ENCODE measurements around the gene PTPRD. TPM values are rescaled to one million over a fixed set of nuclear protein-coding genes. Genes with fewer than 3 reads are reported as not detected.
A peak's percentile ranks its signal among the peaks of the same experiment; 100 is the strongest.

PTPRD gene
- total and polyA plus RNA-seq, 7 experiments from 2014 or later: 0.71 TPM; not detected in 6

DNA sequence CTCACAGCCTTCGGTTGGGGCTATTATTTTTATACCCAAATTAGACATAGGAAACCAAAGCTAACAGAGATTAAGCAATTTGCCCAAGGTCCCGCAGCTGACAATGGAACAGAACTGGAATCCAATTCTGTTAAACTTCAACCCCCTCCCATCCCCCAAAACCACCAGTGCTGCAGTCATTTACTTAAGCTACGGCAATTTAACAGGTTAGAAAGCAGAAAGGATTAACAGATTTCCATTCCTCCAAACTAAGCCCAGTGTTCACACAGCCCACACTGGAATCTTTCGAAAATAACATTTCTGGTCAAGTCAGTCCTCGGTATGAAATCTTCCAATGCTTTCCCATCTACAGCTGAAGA, 1790.2 kb downstream of the PTPRD start:
- no peak overlapping the region for H3K27ac Mint-ChIP-seq
- CTCF ChIA-PET: no interaction called here

DNA sequence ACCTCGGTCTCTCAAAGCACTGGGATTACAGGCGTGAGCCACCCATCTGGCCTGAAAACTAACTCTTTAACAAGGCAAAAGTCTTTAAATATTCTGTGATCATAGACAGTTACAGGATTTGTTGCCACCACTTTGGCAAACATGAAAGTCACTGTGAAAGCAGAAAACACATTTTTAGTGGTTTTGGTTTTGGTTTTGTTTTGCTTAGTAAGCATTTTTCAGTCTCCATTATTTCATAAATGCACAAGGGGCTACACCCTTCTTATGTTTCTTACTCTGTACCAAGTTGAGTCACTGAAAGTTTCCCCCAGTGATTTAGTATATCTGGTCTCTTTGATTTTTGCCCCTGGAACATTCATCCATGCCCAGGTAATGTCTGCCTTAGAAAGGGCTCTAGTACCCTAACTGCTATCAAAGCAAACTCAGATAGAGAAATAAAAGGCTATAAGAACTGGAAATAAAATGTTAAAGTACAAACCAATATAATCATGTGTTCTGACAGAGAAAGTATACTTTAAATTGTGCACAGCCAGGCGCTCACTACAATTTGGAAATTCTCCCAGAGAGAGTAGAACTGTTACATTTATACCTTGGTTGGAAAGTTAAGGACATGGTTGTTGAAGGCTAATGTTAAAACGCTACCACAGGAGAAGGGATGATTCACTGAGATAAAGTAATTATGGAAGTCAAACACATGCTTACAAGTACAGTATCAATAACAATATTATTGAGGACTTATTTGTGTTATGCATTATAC, 1790.7 kb downstream of the PTPRD start:
- H3K9me3 ChIP-seq (ENCODE audit: control insufficient read depth in 2 of 3, low read length in 3 of 3): no peaks in the 10 kb centered on the region
- no peak overlapping the region for H3K4me3 Mint-ChIP-seq
- H3K27ac Mint-ChIP-seq: peak overlapping the region in 1 of 9 donors; percentile 52
- CTCF ChIA-PET: no interaction called here
- H3K4me3 ChIP-seq (ENCODE audit: low read length): no peak overlapping the region
- H3K4me1 Mint-ChIP-seq: peaks cover 0 to 8% (median 0%) of the 10 kb centered on the region in 7 donors
- DNase-seq: no peak
- POLR2A ChIA-PET: no interaction called here
- H3K36me3 Mint-ChIP-seq: no peaks in the 10 kb centered on the region
- H3K27me3 Mint-ChIP-seq: peaks cover 0 to 4% (median 0%) of the 10 kb centered on the region in 5 donors
- H3K9me3 Mint-ChIP-seq: peaks cover 0 to 21% (median 0%) of the 10 kb centered on the region in 11 donors
- no peak for ATAC-seq
- H3K4me1 ChIP-seq (ENCODE audit: control insufficient read depth in 2 of 2, insufficient read depth in 2 of 2, low read length in 2 of 2): no peaks in the 10 kb centered on the region
- intact Hi-C loops (cut with micrococcal nuclease): no loop called here
- H3K27me3 ChIP-seq (ENCODE audit: control insufficient read depth in 2 of 2, insufficient read depth in 2 of 2, low read length in 2 of 2): no peaks in the 10 kb centered on the region
- no peak overlapping the region for H3K27ac ChIP-seq (ENCODE audit: low read depth, low read length)
- no peaks in the 10 kb centered on the region for H3K36me3 ChIP-seq (ENCODE audit: control insufficient read depth in 2 of 3, insufficient read depth in 3 of 3, low read length in 3 of 3)

More for the DNA sequence above, 1790.2 kb downstream of the PTPRD start:
- H3K27me3 Mint-ChIP-seq: peaks cover 0 to 4% (median 0%) of the 10 kb centered on the region in 5 donors
- intact Hi-C loops (cut with micrococcal nuclease): no loop called here
- Histone ChIP-seq H3K9me3 (ENCODE audit: control insufficient read depth in 2 of 3, low read length in 3 of 3) (no peaks in the 10 kb centered on the region), H3K4me3 (ENCODE audit: low read length) (no peak overlapping the region), H3K27ac (ENCODE audit: low read depth, low read length) (no peak overlapping the region), H3K4me1 (ENCODE audit: control insufficient read depth in 2 of 2, insufficient read depth in 2 of 2, low read length in 2 of 2) (no peaks in the 10 kb centered on the region), H3K36me3 (ENCODE audit: control insufficient read depth in 2 of 3, insufficient read depth in 3 of 3, low read length in 3 of 3) (no peaks in the 10 kb centered on the region), H3K27me3 (ENCODE audit: control insufficient read depth in 2 of 2, insufficient read depth in 2 of 2, low read length in 2 of 2) (no peaks in the 10 kb centered on the region)
- POLR2A ChIA-PET: no interaction called here
- DNase-seq (no peak), ATAC-seq (no peak)
- H3K4me1 Mint-ChIP-seq: peaks cover 0 to 8% (median 0%) of the 10 kb centered on the region in 7 donors
- H3K4me3 Mint-ChIP-seq: no peak overlapping the region
- H3K36me3 Mint-ChIP-seq: no peaks in the 10 kb centered on the region
- peaks cover 0 to 22% (median 0%) of the 10 kb centered on the region in 11 donors for H3K9me3 Mint-ChIP-seq

DNA sequence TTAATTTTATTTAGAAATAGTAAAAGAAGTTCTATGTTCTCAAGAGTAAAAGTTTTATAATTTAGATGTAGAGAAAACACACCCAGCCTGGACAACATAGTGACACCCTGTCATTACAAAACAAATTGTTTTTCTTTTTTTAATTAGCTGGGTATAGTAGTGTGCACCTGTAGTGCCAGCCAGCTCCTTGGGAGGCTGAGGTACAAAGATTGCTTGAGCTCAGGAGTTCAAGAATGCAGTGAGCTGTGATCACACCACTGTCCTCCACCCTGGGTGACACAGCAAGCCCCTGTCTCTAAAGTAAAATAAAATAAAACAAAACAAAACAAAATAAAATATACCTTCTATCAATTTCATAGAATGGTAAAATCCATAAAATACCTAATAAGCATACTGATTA, 1795.5 kb downstream of the PTPRD start:
- peaks cover 0 to 12% (median 0%) of the 10 kb centered on the region in 11 donors for H3K9me3 Mint-ChIP-seq

DNA sequence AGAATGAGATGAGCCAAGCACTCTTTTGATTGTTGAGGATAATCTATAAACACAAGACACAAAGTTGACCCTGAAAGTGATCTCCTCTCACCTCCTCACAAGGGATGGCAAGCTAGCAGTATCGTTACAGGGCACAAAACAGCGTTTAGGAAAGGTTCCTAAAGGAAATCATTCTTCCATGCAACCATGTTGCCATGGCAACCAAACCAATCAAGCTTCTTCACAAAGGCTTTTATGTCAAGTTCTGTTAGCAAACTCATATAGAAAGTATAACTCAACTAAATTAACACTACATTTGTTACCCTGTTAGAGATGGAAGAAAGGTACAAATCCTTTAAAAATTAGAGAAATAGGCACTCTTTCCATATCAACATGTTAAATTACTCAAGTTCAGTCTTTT, 1796.4 kb downstream of the PTPRD start:
- Histone ChIP-seq H3K36me3 (ENCODE audit: control insufficient read depth in 2 of 3, insufficient read depth in 3 of 3, low read length in 3 of 3) (no peaks in the 10 kb centered on the region), H3K4me3 (ENCODE audit: low read length) (no peak overlapping the region), H3K4me1 (ENCODE audit: control insufficient read depth in 2 of 2, insufficient read depth in 2 of 2, low read length in 2 of 2) (no peaks in the 10 kb centered on the region), H3K9me3 (ENCODE audit: control insufficient read depth in 2 of 3, low read length in 3 of 3) (no peaks in the 10 kb centered on the region), H3K27ac (ENCODE audit: low read depth, low read length) (no peak overlapping the region), H3K27me3 (ENCODE audit: control insufficient read depth in 2 of 2, insufficient read depth in 2 of 2, low read length in 2 of 2) (no peaks in the 10 kb centered on the region)
- CTCF ChIA-PET: no interaction called here
- POLR2A ChIA-PET: no interaction called here
- intact Hi-C loops (cut with micrococcal nuclease): no loop called here
- peaks cover 0 to 3% (median 0%) of the 10 kb centered on the region in 7 donors for H3K4me1 Mint-ChIP-seq
- ATAC-seq: no peak
- no peak overlapping the region for H3K27ac Mint-ChIP-seq
- H3K27me3 Mint-ChIP-seq: peaks cover 0 to 4% (median 0%) of the 10 kb centered on the region in 5 donors
- H3K4me3 Mint-ChIP-seq: no peak overlapping the region
- H3K9me3 Mint-ChIP-seq: peaks cover 0 to 12% (median 0%) of the 10 kb centered on the region in 11 donors
- no peaks in the 10 kb centered on the region for H3K36me3 Mint-ChIP-seq
- DNase-seq: no peak

More for the DNA sequence above, 1795.5 kb downstream of the PTPRD start:
- ATAC-seq (no peak), DNase-seq (no peak)
- CTCF ChIA-PET: no interaction called here
- no peaks in the 10 kb centered on the region for H3K4me1 ChIP-seq (ENCODE audit: control insufficient read depth in 2 of 2, insufficient read depth in 2 of 2, low read length in 2 of 2)
- H3K27ac ChIP-seq (ENCODE audit: low read depth, low read length): no peak overlapping the region
- no peak overlapping the region for H3K4me3 Mint-ChIP-seq
- POLR2A ChIA-PET: no interaction called here
- peaks cover 0 to 8% (median 0%) of the 10 kb centered on the region in 7 donors for H3K4me1 Mint-ChIP-seq
- no peaks in the 10 kb centered on the region for H3K9me3 ChIP-seq (ENCODE audit: control insufficient read depth in 2 of 3, low read length in 3 of 3)
- H3K36me3 ChIP-seq (ENCODE audit: control insufficient read depth in 2 of 3, insufficient read depth in 3 of 3, low read length in 3 of 3): no peaks in the 10 kb centered on the region
- no peaks in the 10 kb centered on the region for H3K27me3 ChIP-seq (ENCODE audit: control insufficient read depth in 2 of 2, insufficient read depth in 2 of 2, low read length in 2 of 2)
- no peaks in the 10 kb centered on the region for H3K36me3 Mint-ChIP-seq
- intact Hi-C loops (cut with micrococcal nuclease): no loop called here
- no peak overlapping the region for H3K4me3 ChIP-seq (ENCODE audit: low read length)
- H3K27me3 Mint-ChIP-seq: peaks cover 0 to 4% (median 0%) of the 10 kb centered on the region in 5 donors
- no peak overlapping the region for H3K27ac Mint-ChIP-seq

DNA sequence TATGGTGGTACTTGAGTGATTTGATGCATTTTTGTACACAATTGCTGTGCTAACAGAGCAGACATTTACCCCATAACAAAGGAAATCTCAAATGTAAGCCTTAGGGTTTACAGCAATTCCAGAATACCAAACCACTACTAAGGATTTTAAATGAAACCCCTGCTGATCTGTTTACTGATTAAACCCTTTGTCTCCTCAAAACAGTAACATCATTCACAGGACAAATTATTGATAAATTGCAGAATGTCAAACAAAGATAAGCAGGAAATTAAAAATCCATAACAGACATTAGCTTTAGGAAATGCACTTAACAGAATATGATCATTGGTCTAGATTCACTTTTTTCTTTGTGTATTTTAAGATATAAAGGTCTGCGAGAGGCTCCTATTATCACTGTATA, 1796.9 kb downstream of the PTPRD start:
- no peak overlapping the region for H3K4me3 Mint-ChIP-seq
- no peak overlapping the region for H3K27ac Mint-ChIP-seq
- H3K27me3 Mint-ChIP-seq: peaks cover 0 to 4% (median 0%) of the 10 kb centered on the region in 5 donors
- DNase-seq: no peak
- H3K4me1 Mint-ChIP-seq: no peaks in the 10 kb centered on the region
- ChIA-PET POLR2A (no interaction called here), CTCF (no interaction called here)
- H3K9me3 Mint-ChIP-seq: peaks cover 0 to 8% (median 0%) of the 10 kb centered on the region in 11 donors
- no peak for ATAC-seq
- intact Hi-C loops (cut with micrococcal nuclease): no loop called here
- H3K36me3 Mint-ChIP-seq: no peaks in the 10 kb centered on the region
- H3K4me3 ChIP-seq (ENCODE audit: low read length): no peak overlapping the region
- no peaks in the 10 kb centered on the region for H3K36me3 ChIP-seq (ENCODE audit: control insufficient read depth in 2 of 3, insufficient read depth in 3 of 3, low read length in 3 of 3)
- H3K27me3 ChIP-seq (ENCODE audit: control insufficient read depth in 2 of 2, insufficient read depth in 2 of 2, low read length in 2 of 2): no peaks in the 10 kb centered on the region
- H3K27ac ChIP-seq (ENCODE audit: low read depth, low read length): no peak overlapping the region
- H3K4me1 ChIP-seq (ENCODE audit: control insufficient read depth in 2 of 2, insufficient read depth in 2 of 2, low read length in 2 of 2): no peaks in the 10 kb centered on the region
- H3K9me3 ChIP-seq (ENCODE audit: control insufficient read depth in 2 of 3, low read length in 3 of 3): no peaks in the 10 kb centered on the region

DNA sequence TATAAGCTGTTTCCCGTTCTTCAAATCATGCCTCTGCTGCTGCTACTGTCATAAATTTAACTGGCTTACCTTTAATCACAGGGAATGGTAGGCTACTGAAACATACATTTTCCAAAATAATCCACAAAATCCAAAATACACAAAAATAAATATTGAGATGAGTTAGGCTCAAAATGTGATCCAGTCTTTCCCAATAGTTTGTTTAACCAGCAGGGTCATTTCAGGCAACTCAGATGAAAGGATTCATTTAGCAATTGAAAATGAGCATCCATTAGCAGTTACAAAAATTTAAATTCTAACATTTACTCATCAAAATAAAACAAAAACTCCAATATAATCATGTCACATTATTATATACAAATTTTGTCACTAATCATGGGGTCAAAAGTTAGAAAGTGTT, 1797.6 kb downstream of the PTPRD start:
- intact Hi-C loops (cut with micrococcal nuclease): no loop called here
- H3K27ac Mint-ChIP-seq: no peak overlapping the region
- peaks cover 0 to 4% (median 0%) of the 10 kb centered on the region in 5 donors for H3K27me3 Mint-ChIP-seq
- peaks cover 0 to 4% (median 0%) of the 10 kb centered on the region in 11 donors for H3K9me3 Mint-ChIP-seq
- H3K4me3 Mint-ChIP-seq: no peak overlapping the region
- Histone ChIP-seq H3K36me3 (ENCODE audit: control insufficient read depth in 2 of 3, insufficient read depth in 3 of 3, low read length in 3 of 3) (no peaks in the 10 kb centered on the region), H3K4me1 (ENCODE audit: control insufficient read depth in 2 of 2, insufficient read depth in 2 of 2, low read length in 2 of 2) (no peaks in the 10 kb centered on the region), H3K4me3 (ENCODE audit: low read length) (no peak overlapping the region), H3K27me3 (ENCODE audit: control insufficient read depth in 2 of 2, insufficient read depth in 2 of 2, low read length in 2 of 2) (no peaks in the 10 kb centered on the region), H3K9me3 (ENCODE audit: control insufficient read depth in 2 of 3, low read length in 3 of 3) (no peaks in the 10 kb centered on the region), H3K27ac (ENCODE audit: low read depth, low read length) (no peak overlapping the region)
- ATAC-seq (no peak), DNase-seq (no peak)
- H3K4me1 Mint-ChIP-seq: no peaks in the 10 kb centered on the region
- ChIA-PET CTCF (no interaction called here), POLR2A (no interaction called here)
- H3K36me3 Mint-ChIP-seq: no peaks in the 10 kb centered on the region

DNA sequence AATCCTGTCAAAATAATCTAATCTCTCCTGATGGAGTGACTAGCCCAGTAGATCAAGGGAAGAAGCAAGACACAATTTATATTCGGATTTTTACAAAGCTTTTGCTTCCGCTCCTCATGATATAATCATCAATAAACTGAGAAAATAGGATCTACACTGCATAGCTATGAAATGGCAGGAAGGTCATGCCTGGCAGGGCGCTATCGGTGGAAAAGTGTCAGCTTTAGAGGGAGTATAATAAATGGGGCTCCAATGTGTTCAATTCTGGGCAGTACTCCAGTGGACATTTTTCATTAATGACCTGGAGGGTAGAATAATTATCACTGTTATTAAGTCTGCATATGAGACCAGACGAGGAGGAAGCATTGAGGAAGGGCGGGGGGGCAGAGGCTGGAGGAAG, 1799.9 kb downstream of the PTPRD start:
- Mint-ChIP-seq H3K4me1 (no peaks in the 10 kb centered on the region), H3K36me3 (no peaks in the 10 kb centered on the region), H3K9me3 (peaks cover 0 to 4% (median 0%) of the 10 kb centered on the region in 11 donors), H3K4me3 (no peak overlapping the region), H3K27me3 (no peaks in the 10 kb centered on the region), H3K27ac (no peak overlapping the region)
- Histone ChIP-seq H3K4me1 (ENCODE audit: control insufficient read depth in 2 of 2, insufficient read depth in 2 of 2, low read length in 2 of 2) (no peaks in the 10 kb centered on the region), H3K27me3 (ENCODE audit: control insufficient read depth in 2 of 2, insufficient read depth in 2 of 2, low read length in 2 of 2) (no peaks in the 10 kb centered on the region), H3K9me3 (ENCODE audit: control insufficient read depth in 2 of 3, low read length in 3 of 3) (no peaks in the 10 kb centered on the region), H3K36me3 (ENCODE audit: control insufficient read depth in 2 of 3, insufficient read depth in 3 of 3, low read length in 3 of 3) (no peaks in the 10 kb centered on the region), H3K27ac (ENCODE audit: low read depth, low read length) (no peak overlapping the region), H3K4me3 (ENCODE audit: low read length) (no peak overlapping the region)
- DNase-seq (no peak), ATAC-seq (no peak)
- intact Hi-C loops (cut with micrococcal nuclease): no loop called here
- ChIA-PET CTCF (no interaction called here), POLR2A (no interaction called here)
